ENCODE data around the gene SLC38A4. TPM values are rescaled to one million over a fixed set of nuclear protein-coding genes. Genes with fewer than 3 reads are reported as not detected.

SLC38A4 gene
- polyA plus RNA-seq, 3 donors, result not detected

- Histone ChIP-seq H3K4me2 (replicated peaks; ENCODE audit: extremely low read depth, low read length, poor library complexity, severe bottlenecking) (no peak overlapping the region), H3K27ac (ENCODE audit: low read depth in 1 of 2, low read length in 2 of 2) (no peak overlapping the region), H3K79me2 (ENCODE audit: insufficient read depth, low read length) (no peaks in the 10 kb centered on the region), H3K4me1 (ENCODE audit: control insufficient read depth in 1 of 2, insufficient read depth in 2 of 2, low read length in 2 of 2) (no peaks in the 10 kb centered on the region), H2AFZ (ENCODE audit: insufficient read depth, low read depth, low read length, poor library complexity, severe bottlenecking) (no peak overlapping the region), H3K9me3 (replicated peaks in 1 of 2; ENCODE audit: control insufficient read depth in 1 of 2, insufficient read depth in 1 of 2, low read length in 2 of 2) (peaks cover 0 to 4% of the 10 kb centered on the region in 2 donors), H3K27me3 (ENCODE audit: control insufficient read depth in 2 of 2, insufficient read depth in 2 of 2, low read length in 2 of 2) (no peaks in the 10 kb centered on the region), H3K4me3 (replicated peaks in 1 of 3; ENCODE audit: low read depth in 2 of 3, low read length in 3 of 3) (no peak overlapping the region), H3K9ac (ENCODE audit: insufficient read depth, low read length, poor library complexity, severe bottlenecking) (no peak overlapping the region), H4K20me1 (ENCODE audit: insufficient read depth, low read length) (no peaks in the 10 kb centered on the region), H3K36me3 (replicated peaks in 1 of 2; ENCODE audit: control insufficient read depth in 1 of 2, insufficient read depth in 2 of 2, low read length in 2 of 2) (no peaks in the 10 kb centered on the region)
- intact Hi-C loops (cut with micrococcal nuclease), result no loop called here
- no peak for DNase-seq
- H3K9me3 Mint-ChIP-seq, result peaks cover 2 to 17% (median 12%) of the 10 kb centered on the region in 7 donors
- no peak for TF ChIP-seq CTCF (IDR thresholded peaks at IDR 0.05)
- H3K27ac Mint-ChIP-seq, result no peak overlapping the region
- H3K4me3 Mint-ChIP-seq, result no peak overlapping the region
- 90% methylated on average over 2 of the region's 3 CpGs for WGBS (ENCODE audit: insufficient coverage)
- no peaks in the 10 kb centered on the region for H3K4me1 Mint-ChIP-seq
- H3K27me3 Mint-ChIP-seq (ENCODE audit: low read depth in 3 of 3), result peaks cover 0 to 1% (median 0%) of the 10 kb centered on the region in 3 donors
- H3K36me3 Mint-ChIP-seq, result no peaks in the 10 kb centered on the region
Observed at GRCh38 chr12:46843811-46844210, 18.0 kb upstream of the SLC38A4 start.

GRCh38 chr12:46841891-46842290, 16.1 kb upstream of the SLC38A4 start:
- no peak for DNase-seq
- Mint-ChIP-seq H3K36me3 (no peaks in the 10 kb centered on the region), H3K27me3 (ENCODE audit: low read depth in 3 of 3) (peaks cover 0 to 1% (median 0%) of the 10 kb centered on the region in 3 donors), H3K27ac (no peak overlapping the region), H3K4me1 (no peaks in the 10 kb centered on the region), H3K4me3 (no peak overlapping the region), H3K9me3 (peaks cover 0 to 15% (median 7%) of the 10 kb centered on the region in 7 donors)
- Histone ChIP-seq H3K79me2 (ENCODE audit: insufficient read depth, low read length) (no peaks in the 10 kb centered on the region), H3K27me3 (ENCODE audit: control insufficient read depth in 2 of 2, insufficient read depth in 2 of 2, low read length in 2 of 2) (no peaks in the 10 kb centered on the region), H2AFZ (ENCODE audit: insufficient read depth, low read depth, low read length, poor library complexity, severe bottlenecking) (no peak overlapping the region), H4K20me1 (ENCODE audit: insufficient read depth, low read length) (no peaks in the 10 kb centered on the region), H3K27ac (ENCODE audit: low read depth in 1 of 2, low read length in 2 of 2) (no peak overlapping the region), H3K4me2 (replicated peaks; ENCODE audit: extremely low read depth, low read length, poor library complexity, severe bottlenecking) (no peak overlapping the region), H3K9ac (ENCODE audit: insufficient read depth, low read length, poor library complexity, severe bottlenecking) (no peak overlapping the region), H3K36me3 (replicated peaks in 1 of 2; ENCODE audit: control insufficient read depth in 1 of 2, insufficient read depth in 2 of 2, low read length in 2 of 2) (no peaks in the 10 kb centered on the region), H3K4me3 (replicated peaks in 1 of 3; ENCODE audit: low read depth in 2 of 3, low read length in 3 of 3) (no peak overlapping the region), H3K4me1 (ENCODE audit: control insufficient read depth in 1 of 2, insufficient read depth in 2 of 2, low read length in 2 of 2) (no peaks in the 10 kb centered on the region), H3K9me3 (replicated peaks in 1 of 2; ENCODE audit: control insufficient read depth in 1 of 2, insufficient read depth in 1 of 2, low read length in 2 of 2) (peaks cover 0 to 4% of the 10 kb centered on the region in 2 donors)
- TF ChIP-seq CTCF (IDR thresholded peaks at IDR 0.05), result no peak
- 100% methylated on average over 2 of the region's 2 CpGs for WGBS (ENCODE audit: insufficient coverage)
- intact Hi-C loops (cut with micrococcal nuclease), result no loop called here

Data from CD14-positive monocyte (primary cell).